ENCODE data around the gene MTHFD2L. TPM values are rescaled to one million over a fixed set of nuclear protein-coding genes. Genes with fewer than 3 reads are reported as not detected.

Gene MTHFD2L
- polyA plus RNA-seq, 3 donors, result 4.3 to 7.0 (median 4.8) TPM

GRCh38 chr4:74110670-74111069 lies 47.2 kb upstream of the MTHFD2L start:
- Histone ChIP-seq H3K27ac (ENCODE audit: low read depth in 1 of 2, low read length in 2 of 2) (no peak overlapping the region), H3K36me3 (replicated peaks in 1 of 2; ENCODE audit: control insufficient read depth in 1 of 2, insufficient read depth in 2 of 2, low read length in 2 of 2) (no peaks in the 10 kb centered on the region), H3K4me3 (replicated peaks in 1 of 3; ENCODE audit: low read depth in 2 of 3, low read length in 3 of 3) (no peak overlapping the region), H3K9ac (ENCODE audit: insufficient read depth, low read length, poor library complexity, severe bottlenecking) (no peak overlapping the region), H3K27me3 (ENCODE audit: control insufficient read depth in 2 of 2, insufficient read depth in 2 of 2, low read length in 2 of 2) (no peaks in the 10 kb centered on the region), H2AFZ (ENCODE audit: insufficient read depth, low read depth, low read length, poor library complexity, severe bottlenecking) (no peak overlapping the region), H3K9me3 (replicated peaks in 1 of 2; ENCODE audit: control insufficient read depth in 1 of 2, insufficient read depth in 1 of 2, low read length in 2 of 2) (no peaks in the 10 kb centered on the region), H3K4me2 (replicated peaks; ENCODE audit: extremely low read depth, low read length, poor library complexity, severe bottlenecking) (no peak overlapping the region), H3K4me1 (ENCODE audit: control insufficient read depth in 1 of 2, insufficient read depth in 2 of 2, low read length in 2 of 2) (peaks cover 23 to 34% of the 10 kb centered on the region in 2 donors), H3K79me2 (ENCODE audit: insufficient read depth, low read length) (no peaks in the 10 kb centered on the region), H4K20me1 (ENCODE audit: insufficient read depth, low read length) (no peaks in the 10 kb centered on the region)
- no peak overlapping the region for H3K4me3 Mint-ChIP-seq
- peaks cover 0 to 2% (median 0%) of the 10 kb centered on the region in 3 donors for H3K27me3 Mint-ChIP-seq (ENCODE audit: low read depth in 3 of 3)
- no peak for DNase-seq
- peak overlapping the region in 2 of 7 donors; percentile 6 to 56 for H3K27ac Mint-ChIP-seq
- H3K36me3 Mint-ChIP-seq, result no peaks in the 10 kb centered on the region
- no peaks in the 10 kb centered on the region for H3K9me3 Mint-ChIP-seq
- intact Hi-C loops (cut with micrococcal nuclease), result no loop called here
- H3K4me1 Mint-ChIP-seq, result peaks cover 33% of the 10 kb centered on the region
- TF ChIP-seq CTCF (IDR thresholded peaks at IDR 0.05), result no peak

- H3K9ac ChIP-seq (ENCODE audit: insufficient read depth, low read length, poor library complexity, severe bottlenecking), result no peak overlapping the region
- Mint-ChIP-seq H3K27ac (peak overlapping the region in 3 of 7 donors; percentile 11 to 72 (median 21)), H3K4me1 (peaks cover 33% of the 10 kb centered on the region), H3K4me3 (no peak overlapping the region), H3K36me3 (no peaks in the 10 kb centered on the region), H3K27me3 (ENCODE audit: low read depth in 3 of 3) (peaks cover 0 to 2% (median 0%) of the 10 kb centered on the region in 3 donors), H3K9me3 (no peaks in the 10 kb centered on the region)
- no peak overlapping the region for H3K4me2 ChIP-seq (replicated peaks; ENCODE audit: extremely low read depth, low read length, poor library complexity, severe bottlenecking)
- intact Hi-C loops (cut with micrococcal nuclease), result no loop called here
- H3K4me3 ChIP-seq (replicated peaks in 1 of 3; ENCODE audit: low read depth in 2 of 3, low read length in 3 of 3), result no peak overlapping the region
- H3K36me3 ChIP-seq (replicated peaks in 1 of 2; ENCODE audit: control insufficient read depth in 1 of 2, insufficient read depth in 2 of 2, low read length in 2 of 2), result no peaks in the 10 kb centered on the region
- peaks cover 23 to 34% of the 10 kb centered on the region in 2 donors for H3K4me1 ChIP-seq (ENCODE audit: control insufficient read depth in 1 of 2, insufficient read depth in 2 of 2, low read length in 2 of 2)
- no peak for DNase-seq
- H2AFZ ChIP-seq (ENCODE audit: insufficient read depth, low read depth, low read length, poor library complexity, severe bottlenecking), result no peak overlapping the region
- no peaks in the 10 kb centered on the region for H3K9me3 ChIP-seq (replicated peaks in 1 of 2; ENCODE audit: control insufficient read depth in 1 of 2, insufficient read depth in 1 of 2, low read length in 2 of 2)
- no peaks in the 10 kb centered on the region for H3K79me2 ChIP-seq (ENCODE audit: insufficient read depth, low read length)
- H3K27me3 ChIP-seq (ENCODE audit: control insufficient read depth in 2 of 2, insufficient read depth in 2 of 2, low read length in 2 of 2), result no peaks in the 10 kb centered on the region
- H4K20me1 ChIP-seq (ENCODE audit: insufficient read depth, low read length), result no peaks in the 10 kb centered on the region
- no peak for TF ChIP-seq CTCF (IDR thresholded peaks at IDR 0.05)
- 100% methylated on average over 3 of the region's 5 CpGs for WGBS (ENCODE audit: insufficient coverage)
- no peak overlapping the region for H3K27ac ChIP-seq (ENCODE audit: low read depth in 1 of 2, low read length in 2 of 2)
These were observed 46.5 kb upstream of the MTHFD2L start for GRCh38 chr4:74111306-74111975.

All from CD14-positive monocyte (primary cell).